ENCODE measurements around the gene BTRC. TPM values are rescaled to one million over a fixed set of nuclear protein-coding genes. Genes with fewer than 3 reads are reported as not detected.

Gene BTRC
- total RNA-seq, 1 donor from 2014 or later: 28.6 TPM

DNA sequence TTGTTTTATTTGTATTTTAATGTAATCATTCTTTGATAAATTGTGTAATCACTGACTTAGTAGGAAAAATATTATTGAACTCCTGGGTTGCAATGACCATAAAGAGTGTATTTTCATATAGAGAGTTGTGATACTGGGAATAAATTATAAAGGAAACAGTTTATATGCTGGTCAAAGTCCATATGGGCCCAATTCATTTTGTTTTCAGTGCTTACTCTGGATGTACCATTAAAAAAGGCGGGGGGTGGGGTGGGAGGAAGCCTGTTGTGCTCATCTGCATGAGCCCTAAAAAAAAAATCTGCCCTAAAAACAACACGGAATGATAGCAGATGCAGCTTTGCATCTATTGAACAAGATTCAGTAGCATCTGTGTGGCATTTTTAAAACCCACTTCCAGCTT, 114.2 kb downstream of the BTRC start:
- DNase-seq (ENCODE audit: low spot score): no peak
- TF ChIP-seq, protein P1, sequence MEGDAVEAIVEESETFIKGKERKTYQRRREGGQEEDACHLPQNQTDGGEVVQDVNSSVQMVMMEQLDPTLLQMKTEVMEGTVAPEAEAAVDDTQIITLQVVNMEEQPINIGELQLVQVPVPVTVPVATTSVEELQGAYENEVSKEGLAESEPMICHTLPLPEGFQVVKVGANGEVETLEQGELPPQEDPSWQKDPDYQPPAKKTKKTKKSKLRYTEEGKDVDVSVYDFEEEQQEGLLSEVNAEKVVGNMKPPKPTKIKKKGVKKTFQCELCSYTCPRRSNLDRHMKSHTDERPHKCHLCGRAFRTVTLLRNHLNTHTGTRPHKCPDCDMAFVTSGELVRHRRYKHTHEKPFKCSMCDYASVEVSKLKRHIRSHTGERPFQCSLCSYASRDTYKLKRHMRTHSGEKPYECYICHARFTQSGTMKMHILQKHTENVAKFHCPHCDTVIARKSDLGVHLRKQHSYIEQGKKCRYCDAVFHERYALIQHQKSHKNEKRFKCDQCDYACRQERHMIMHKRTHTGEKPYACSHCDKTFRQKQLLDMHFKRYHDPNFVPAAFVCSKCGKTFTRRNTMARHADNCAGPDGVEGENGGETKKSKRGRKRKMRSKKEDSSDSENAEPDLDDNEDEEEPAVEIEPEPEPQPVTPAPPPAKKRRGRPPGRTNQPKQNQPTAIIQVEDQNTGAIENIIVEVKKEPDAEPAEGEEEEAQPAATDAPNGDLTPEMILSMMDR (IDR thresholded peaks at IDR 0.05): no peak

DNA sequence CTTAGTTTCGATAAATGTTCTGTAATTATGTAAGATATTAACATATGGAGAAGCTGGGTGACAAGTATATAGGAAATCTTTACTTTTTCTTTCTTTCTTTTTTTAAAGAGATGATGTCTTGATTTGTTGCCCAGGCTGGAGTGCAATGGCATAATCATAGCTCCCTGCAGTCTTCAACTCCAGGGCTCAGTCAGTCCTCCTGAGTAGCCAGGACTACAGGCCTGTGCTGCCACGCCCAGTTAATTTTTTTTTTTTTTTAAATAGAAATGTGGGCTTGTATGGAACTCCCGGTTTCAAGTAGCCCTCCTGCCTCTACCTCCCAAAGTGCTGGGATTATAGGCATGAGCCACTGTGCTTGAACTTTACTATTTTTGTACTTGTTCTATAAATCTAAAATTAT, 122.4 kb downstream of the BTRC start:
- TF ChIP-seq, protein P1 (IDR thresholded peaks at IDR 0.05): no peak
- H3K4me1 Mint-ChIP-seq (ENCODE audit: low read depth): peaks cover 6% of the 10 kb centered on the region
- no peak for DNase-seq (ENCODE audit: low spot score)
- no peak overlapping the region for H3K4me3 Mint-ChIP-seq (ENCODE audit: unreplicated experiment)
- peaks cover 3% of the 10 kb centered on the region for H3K9me3 Mint-ChIP-seq (ENCODE audit: low read depth)
- H3K36me3 Mint-ChIP-seq (ENCODE audit: low read depth): peaks cover 2% of the 10 kb centered on the region
- H3K27me3 Mint-ChIP-seq (ENCODE audit: low read depth): no peaks in the 10 kb centered on the region
- H3K27ac Mint-ChIP-seq (ENCODE audit: unreplicated experiment): no peak overlapping the region

More for the DNA sequence above, 114.2 kb downstream of the BTRC start:
- Mint-ChIP-seq H3K9me3 (ENCODE audit: low read depth) (no peaks in the 10 kb centered on the region), H3K4me1 (ENCODE audit: low read depth) (peaks cover 16% of the 10 kb centered on the region), H3K4me3 (ENCODE audit: unreplicated experiment) (no peak overlapping the region), H3K27me3 (ENCODE audit: low read depth) (no peaks in the 10 kb centered on the region), H3K36me3 (ENCODE audit: low read depth) (peaks cover 2% of the 10 kb centered on the region), H3K27ac (ENCODE audit: unreplicated experiment) (no peak overlapping the region)

DNA sequence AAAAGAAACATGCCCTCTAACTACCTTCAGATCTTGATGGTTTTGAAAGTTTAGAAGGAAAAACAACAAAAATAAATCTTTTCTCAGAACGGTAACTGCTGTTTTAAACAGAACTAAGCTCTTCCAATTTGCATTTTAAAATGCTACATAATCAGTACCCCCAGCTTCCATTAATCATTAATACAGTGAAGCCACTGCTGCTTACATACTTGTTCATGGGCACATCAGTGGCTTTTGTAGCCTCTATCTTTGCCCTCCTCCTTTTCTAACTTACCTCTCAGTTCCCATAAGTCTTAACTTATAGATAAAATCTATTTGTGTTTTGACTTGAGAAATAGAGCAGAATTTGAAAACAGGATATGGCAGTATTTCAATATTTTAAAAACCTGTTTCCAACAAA, 125.0 kb downstream of the BTRC start:
- Mint-ChIP-seq H3K27me3 (ENCODE audit: low read depth) (no peaks in the 10 kb centered on the region), H3K9me3 (ENCODE audit: low read depth) (peaks cover 3% of the 10 kb centered on the region), H3K4me1 (ENCODE audit: low read depth) (peaks cover 6% of the 10 kb centered on the region), H3K27ac (ENCODE audit: unreplicated experiment) (no peak overlapping the region), H3K36me3 (ENCODE audit: low read depth) (peaks cover 5% of the 10 kb centered on the region), H3K4me3 (ENCODE audit: unreplicated experiment) (no peak overlapping the region)
- TF ChIP-seq, protein P1 (IDR thresholded peaks at IDR 0.05): no peak
- DNase-seq (ENCODE audit: low spot score): no peak

DNA sequence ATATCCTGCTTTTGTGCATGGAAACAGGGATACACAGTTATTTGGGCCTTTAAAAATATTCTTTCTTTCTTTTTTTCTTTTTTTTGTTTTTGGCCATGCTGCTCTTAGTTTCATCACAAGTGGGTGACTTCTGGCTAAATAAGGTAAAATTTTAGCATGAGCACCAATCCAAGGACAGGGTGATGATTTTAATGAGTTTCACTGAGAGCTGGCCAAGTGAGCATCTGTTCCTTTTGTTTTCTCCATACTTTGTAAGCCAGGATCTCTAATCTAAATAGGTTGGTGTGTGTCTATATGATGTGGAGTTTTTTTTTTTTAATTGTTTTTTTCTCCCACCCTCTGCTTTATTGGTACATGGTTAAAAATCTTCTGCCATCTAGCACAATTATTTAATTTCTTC, 127.3 kb downstream of the BTRC start:
- H3K36me3 Mint-ChIP-seq (ENCODE audit: low read depth): peaks cover 5% of the 10 kb centered on the region
- H3K9me3 Mint-ChIP-seq (ENCODE audit: low read depth): no peaks in the 10 kb centered on the region
- no peak overlapping the region for H3K27ac Mint-ChIP-seq (ENCODE audit: unreplicated experiment)
- TF ChIP-seq, protein P1 (IDR thresholded peaks at IDR 0.05): no peak
- no peaks in the 10 kb centered on the region for H3K27me3 Mint-ChIP-seq (ENCODE audit: low read depth)
- no peak for DNase-seq (ENCODE audit: low spot score)
- H3K4me1 Mint-ChIP-seq (ENCODE audit: low read depth): peaks cover 2% of the 10 kb centered on the region
- no peak overlapping the region for H3K4me3 Mint-ChIP-seq (ENCODE audit: unreplicated experiment)

DNA sequence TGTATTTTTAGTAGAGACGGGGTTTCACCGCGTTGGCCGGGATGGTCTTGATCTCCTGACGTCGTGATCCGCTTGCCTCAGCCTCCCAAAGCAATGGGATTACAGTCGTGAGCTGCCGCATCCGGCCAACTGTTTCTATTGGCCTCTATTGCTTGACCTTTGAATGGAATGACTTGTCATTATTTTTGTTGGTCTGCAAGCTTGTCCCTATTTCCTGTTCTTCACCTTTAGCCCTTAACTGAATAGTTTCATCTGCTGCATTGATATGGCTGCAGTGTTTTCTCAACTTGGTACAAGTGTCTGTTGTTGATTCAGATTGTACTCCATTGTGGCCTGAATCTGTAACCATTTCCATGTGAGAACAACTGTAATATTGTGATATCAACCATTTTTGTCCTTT, 128.6 kb downstream of the BTRC start:
- TF ChIP-seq, protein P1 (IDR thresholded peaks at IDR 0.05): no peak
- no peaks in the 10 kb centered on the region for H3K4me1 Mint-ChIP-seq (ENCODE audit: low read depth)
- no peak for DNase-seq (ENCODE audit: low spot score)

More for the DNA sequence above, 128.6 kb downstream of the BTRC start:
- H3K9me3 Mint-ChIP-seq (ENCODE audit: low read depth): no peaks in the 10 kb centered on the region
- no peak overlapping the region for H3K27ac Mint-ChIP-seq (ENCODE audit: unreplicated experiment)
- no peak overlapping the region for H3K4me3 Mint-ChIP-seq (ENCODE audit: unreplicated experiment)
- no peaks in the 10 kb centered on the region for H3K27me3 Mint-ChIP-seq (ENCODE audit: low read depth)
- H3K36me3 Mint-ChIP-seq (ENCODE audit: low read depth): peaks cover 5% of the 10 kb centered on the region

Data from chondrocyte (in vitro differentiated cells).